ENCODE measurements around the gene SLC5A7. TPM values are rescaled to one million over a fixed set of nuclear protein-coding genes. Genes with fewer than 3 reads are reported as not detected.

The SLC5A7 gene
- total RNA-seq, 4 donors from 2014 or later: under 0.01 TPM; not detected in 3

DNA sequence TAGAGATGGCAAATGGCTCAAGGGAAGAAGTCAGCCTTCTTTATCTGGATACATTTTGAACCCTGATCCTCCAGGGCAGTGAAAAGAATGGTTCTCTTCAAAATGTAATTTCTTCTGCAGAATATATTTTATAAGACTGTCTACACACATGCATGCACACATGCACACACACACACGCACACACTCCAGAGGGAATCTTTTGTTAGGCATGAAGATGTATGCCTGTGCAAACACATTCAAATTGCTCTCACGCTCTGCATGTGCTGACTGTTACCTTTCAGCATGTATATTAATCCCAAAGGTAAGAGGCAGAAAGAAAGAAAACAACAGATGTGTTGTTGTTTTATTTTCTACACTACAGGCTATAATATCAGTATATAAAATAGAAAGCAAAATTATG lies 43.2 kb downstream of the SLC5A7 start:
- TF ChIP-seq, protein P1, sequence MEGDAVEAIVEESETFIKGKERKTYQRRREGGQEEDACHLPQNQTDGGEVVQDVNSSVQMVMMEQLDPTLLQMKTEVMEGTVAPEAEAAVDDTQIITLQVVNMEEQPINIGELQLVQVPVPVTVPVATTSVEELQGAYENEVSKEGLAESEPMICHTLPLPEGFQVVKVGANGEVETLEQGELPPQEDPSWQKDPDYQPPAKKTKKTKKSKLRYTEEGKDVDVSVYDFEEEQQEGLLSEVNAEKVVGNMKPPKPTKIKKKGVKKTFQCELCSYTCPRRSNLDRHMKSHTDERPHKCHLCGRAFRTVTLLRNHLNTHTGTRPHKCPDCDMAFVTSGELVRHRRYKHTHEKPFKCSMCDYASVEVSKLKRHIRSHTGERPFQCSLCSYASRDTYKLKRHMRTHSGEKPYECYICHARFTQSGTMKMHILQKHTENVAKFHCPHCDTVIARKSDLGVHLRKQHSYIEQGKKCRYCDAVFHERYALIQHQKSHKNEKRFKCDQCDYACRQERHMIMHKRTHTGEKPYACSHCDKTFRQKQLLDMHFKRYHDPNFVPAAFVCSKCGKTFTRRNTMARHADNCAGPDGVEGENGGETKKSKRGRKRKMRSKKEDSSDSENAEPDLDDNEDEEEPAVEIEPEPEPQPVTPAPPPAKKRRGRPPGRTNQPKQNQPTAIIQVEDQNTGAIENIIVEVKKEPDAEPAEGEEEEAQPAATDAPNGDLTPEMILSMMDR (IDR thresholded peaks at IDR 0.05; ENCODE audit: low read depth): no peak

GRCh38 chr2:108029912-108030311 lies 43.6 kb downstream of the SLC5A7 start:
- TF ChIP-seq, protein P1 (IDR thresholded peaks at IDR 0.05; ENCODE audit: low read depth): no peak

DNA sequence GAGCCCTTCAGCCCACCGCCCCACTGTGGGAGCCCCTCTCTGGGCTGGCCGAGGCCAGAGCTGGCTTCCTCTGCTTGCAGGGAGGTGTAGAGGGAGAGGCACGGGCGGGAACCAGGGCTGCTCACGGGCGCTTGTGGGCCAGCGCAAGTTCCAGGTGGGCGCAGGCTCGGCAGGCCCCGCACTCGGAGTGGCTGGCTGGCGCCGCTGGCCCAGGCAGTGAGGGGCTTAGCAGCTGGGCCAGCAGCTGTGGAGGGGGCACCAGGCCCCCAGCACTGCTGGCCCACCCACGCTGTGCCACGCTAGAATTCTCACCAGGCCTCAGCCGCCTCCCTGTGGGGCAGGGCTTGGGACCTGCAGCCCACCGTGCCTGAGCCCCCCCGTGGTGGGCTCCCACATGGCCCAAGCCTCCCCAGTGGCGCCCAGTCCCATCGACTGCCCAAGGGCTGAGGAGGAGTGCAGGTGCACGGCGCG lies 45.2 kb downstream of the SLC5A7 start:
- TF ChIP-seq, protein P1 (IDR thresholded peaks at IDR 0.05; ENCODE audit: low read depth): no peak

DNA sequence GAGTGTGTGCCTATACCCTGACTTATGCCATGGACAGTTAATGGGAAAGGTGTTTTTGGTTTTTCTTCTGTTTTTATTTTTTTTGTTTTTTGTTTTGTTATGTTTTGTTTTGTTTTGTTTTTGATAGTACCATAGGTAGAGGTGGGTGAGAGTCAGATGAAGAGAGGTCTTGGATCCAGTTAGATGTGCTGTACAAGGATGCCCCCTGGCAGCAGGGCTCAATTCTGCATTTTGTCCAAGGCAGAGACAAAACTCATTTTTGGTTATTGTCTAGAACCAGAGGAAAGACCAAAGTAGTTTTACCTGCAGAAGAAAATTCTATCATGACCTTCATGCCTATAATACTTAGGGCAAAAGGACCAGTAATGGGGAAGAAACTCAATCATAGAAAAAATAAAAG lies 48.5 kb downstream of the SLC5A7 start:
- TF ChIP-seq, protein P1 (IDR thresholded peaks at IDR 0.05; ENCODE audit: low read depth): no peak

GRCh38 chr2:108048752-108049151 lies 62.4 kb downstream of the SLC5A7 start:
- TF ChIP-seq, protein P1 (IDR thresholded peaks at IDR 0.05; ENCODE audit: low read depth): no peak

- TF ChIP-seq, protein P1 (IDR thresholded peaks at IDR 0.05; ENCODE audit: low read depth): no peak
Measured at GRCh38 chr2:108058576-108059137, 72.3 kb downstream of the SLC5A7 start.

GRCh38 chr2:108061439-108062042 lies 75.2 kb downstream of the SLC5A7 start:
- TF ChIP-seq, protein P1 (IDR thresholded peaks at IDR 0.05; ENCODE audit: low read depth): no peak

Other genes starting within 250 kb of the SLC5A7 start
- not detected for gene RGPD4, start 159.6 kb upstream of the SLC5A7 start, total RNA-seq

Measured in subcutaneous adipose tissue (tissue), 4 donors.